DND-41 (cell line): ENCODE results near the gene ZNF652.

Source experiments
- ATAC-seq: fragments of 200-7000 bp; cut with Tn5 transposase; 3 replicates; pipeline ENCODE4 v1.9.1; 2021; ENCODE audit warnings: low read depth; ENCODE audit not compliant: insufficient read depth
- DNase-seq: peaks from one replicate; pipeline ENCODE4 v3.0.0-alpha.2; 2020
- H2AFZ ChIP-seq: 2 replicates; pipeline ENCODE4 v1.6.0; 2012; ENCODE audit warnings: low read depth, low read length
- H3K27ac ChIP-seq: 2 replicates; pipeline ENCODE4 v1.5.1; 2012; ENCODE audit warnings: low read length, inconsistent platforms
- H3K27me3 ChIP-seq: fragments of 200-600 bp; sonication (generic); 2 replicates; pipeline ENCODE4 v1.6.0; 2012; ENCODE audit warnings: low read length, mild to moderate bottlenecking, inconsistent platforms; ENCODE audit not compliant: insufficient read depth, poor library complexity
- H3K36me3 ChIP-seq: 2 replicates; pipeline ENCODE4 v1.5.1; 2012; ENCODE audit warnings: low read length, inconsistent platforms; ENCODE audit not compliant: insufficient read depth
- H3K4me1 ChIP-seq: 2 replicates; pipeline ENCODE4 v1.5.1; 2012; ENCODE audit warnings: mild to moderate bottlenecking, low read length; ENCODE audit not compliant: insufficient read depth
- H3K4me2 ChIP-seq: 2 replicates; pipeline ENCODE4 v1.6.0; 2012; ENCODE audit warnings: mild to moderate bottlenecking, moderate library complexity, low read length, inconsistent platforms; ENCODE audit not compliant: insufficient read depth
- H3K4me3 ChIP-seq, 2 experiments: fragments of 200-600 bp in 1 of 2; shearing (Covaris generic) in 1 of 2; 2 replicates each; pipeline ENCODE4 v1.5.1; 2012 to 2016; ENCODE audit warnings: inconsistent platforms in 2 of 2, low read length in 2 of 2, mild to moderate bottlenecking in 2 of 2, low read depth in 1 of 2, moderate library complexity in 1 of 2
- H3K79me2 ChIP-seq: 2 replicates; pipeline ENCODE4 v1.6.0; 2012; ENCODE audit warnings: low read length, inconsistent platforms; ENCODE audit not compliant: insufficient read depth
- H3K9ac ChIP-seq: 2 replicates; pipeline ENCODE4 v1.6.0; 2012; ENCODE audit warnings: low read depth, mild to moderate bottlenecking, inconsistent platforms, low read length, moderate library complexity
- H3K9me3 ChIP-seq: 2 replicates; pipeline ENCODE4 v1.5.1; 2012; ENCODE audit warnings: low read length, moderate library complexity, mild to moderate bottlenecking, inconsistent platforms; ENCODE audit not compliant: insufficient read depth, severe bottlenecking
- H4K20me1 ChIP-seq: 2 replicates; pipeline ENCODE4 v1.6.0; 2012; ENCODE audit warnings: low read length; ENCODE audit not compliant: insufficient read depth
- EZH2 ChIP-seq: IDR thresholded peaks from 3 replicates; pipeline ENCODE4 v1.6.1; 2012; ENCODE audit warnings: borderline replicate concordance, low read depth, mild to moderate bottlenecking, moderate library complexity, low read length, inconsistent platforms; ENCODE audit not compliant: severe bottlenecking
- TF ChIP-seq, protein P1 (sequence below): IDR thresholded peaks from 2 replicates; pipeline ENCODE4 v1.5.1; 2012; ENCODE audit warnings: borderline replicate concordance, low read length, moderate library complexity, mild to moderate bottlenecking; ENCODE audit not compliant: poor library complexity, severe bottlenecking; ENCODE audit errors: extremely low read depth

Gene ZNF652

GRCh38 chr17:49384951-49385350, 22.9 kb upstream of the ZNF652 start:
- no peaks in the 10 kb centered on the region for H3K4me1 ChIP-seq
- H3K9me3 ChIP-seq, result no peaks in the 10 kb centered on the region
- no peak overlapping the region for H3K27ac ChIP-seq
- H3K79me2 ChIP-seq, result no peaks in the 10 kb centered on the region
- H3K36me3 ChIP-seq, result no peaks in the 10 kb centered on the region
- no peak for TF ChIP-seq EZH2
- TF ChIP-seq, protein P1, sequence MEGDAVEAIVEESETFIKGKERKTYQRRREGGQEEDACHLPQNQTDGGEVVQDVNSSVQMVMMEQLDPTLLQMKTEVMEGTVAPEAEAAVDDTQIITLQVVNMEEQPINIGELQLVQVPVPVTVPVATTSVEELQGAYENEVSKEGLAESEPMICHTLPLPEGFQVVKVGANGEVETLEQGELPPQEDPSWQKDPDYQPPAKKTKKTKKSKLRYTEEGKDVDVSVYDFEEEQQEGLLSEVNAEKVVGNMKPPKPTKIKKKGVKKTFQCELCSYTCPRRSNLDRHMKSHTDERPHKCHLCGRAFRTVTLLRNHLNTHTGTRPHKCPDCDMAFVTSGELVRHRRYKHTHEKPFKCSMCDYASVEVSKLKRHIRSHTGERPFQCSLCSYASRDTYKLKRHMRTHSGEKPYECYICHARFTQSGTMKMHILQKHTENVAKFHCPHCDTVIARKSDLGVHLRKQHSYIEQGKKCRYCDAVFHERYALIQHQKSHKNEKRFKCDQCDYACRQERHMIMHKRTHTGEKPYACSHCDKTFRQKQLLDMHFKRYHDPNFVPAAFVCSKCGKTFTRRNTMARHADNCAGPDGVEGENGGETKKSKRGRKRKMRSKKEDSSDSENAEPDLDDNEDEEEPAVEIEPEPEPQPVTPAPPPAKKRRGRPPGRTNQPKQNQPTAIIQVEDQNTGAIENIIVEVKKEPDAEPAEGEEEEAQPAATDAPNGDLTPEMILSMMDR, result no peak
- H4K20me1 ChIP-seq, result 0 out of 2 replicates have a peak, but pooled peaks cover 4% of the 10 kb centered on the region
- no peak overlapping the region for H3K4me3 ChIP-seq
- H3K9ac ChIP-seq, result no peak overlapping the region
- ATAC-seq (no peak), DNase-seq (no peak)
- no peak overlapping the region for H3K4me2 ChIP-seq
- peaks cover 12% of the 10 kb centered on the region for H3K27me3 ChIP-seq
- H2AFZ ChIP-seq, result no peak overlapping the region

- H3K4me2 ChIP-seq, result no peak overlapping the region
- DNase-seq, result no peak
- no peak overlapping the region for H2AFZ ChIP-seq
- H3K27ac ChIP-seq, result no peak overlapping the region
- TF ChIP-seq, protein P1, result no peak
- no peak for TF ChIP-seq EZH2
- peaks cover 11% of the 10 kb centered on the region for H3K27me3 ChIP-seq
- 0 out of 2 replicates have a peak, but pooled peaks cover 4% of the 10 kb centered on the region for H4K20me1 ChIP-seq
- H3K9me3 ChIP-seq, result no peaks in the 10 kb centered on the region
- no peaks in the 10 kb centered on the region for H3K36me3 ChIP-seq
- no peaks in the 10 kb centered on the region for H3K79me2 ChIP-seq
- no peak overlapping the region for H3K9ac ChIP-seq
- no peaks in the 10 kb centered on the region for H3K4me1 ChIP-seq
- no peak for ATAC-seq
- no peak overlapping the region for H3K4me3 ChIP-seq
Observed at GRCh38 chr17:49383060-49383459, 21.0 kb upstream of the ZNF652 start.

DNA sequence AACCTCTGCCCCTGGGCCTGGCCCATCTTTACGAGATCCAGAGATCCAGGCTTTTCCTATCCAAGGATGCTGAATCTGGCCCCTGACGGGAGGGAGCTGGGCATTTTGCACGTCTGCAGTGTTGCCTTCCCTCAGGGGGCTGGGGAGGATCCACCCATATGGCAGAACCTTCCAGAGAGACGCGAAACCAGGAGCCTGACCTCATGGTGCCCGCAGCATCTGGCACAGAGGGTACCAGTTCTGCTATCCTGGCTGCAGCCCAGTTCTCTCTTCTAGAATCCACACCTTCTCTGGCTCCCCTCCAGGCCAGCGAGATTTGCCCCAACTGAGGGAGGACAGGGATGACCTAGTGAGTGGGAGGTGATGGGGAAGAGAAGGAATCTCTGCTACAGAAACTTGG, 20.5 kb upstream of the ZNF652 start:
- DNase-seq, result no peak
- Histone ChIP-seq H3K36me3 (no peaks in the 10 kb centered on the region), H3K4me1 (no peaks in the 10 kb centered on the region), H3K9ac (no peak overlapping the region), H3K27ac (no peak overlapping the region), H3K79me2 (no peaks in the 10 kb centered on the region), H3K4me3 (no peak overlapping the region), H4K20me1 (0 out of 2 replicates have a peak, but pooled peaks cover 4% of the 10 kb centered on the region), H2AFZ (no peak overlapping the region), H3K27me3 (peaks cover 6% of the 10 kb centered on the region), H3K4me2 (no peak overlapping the region), H3K9me3 (no peaks in the 10 kb centered on the region)
- ATAC-seq, result no peak
- TF ChIP-seq, protein P1, result no peak
- no peak for TF ChIP-seq EZH2

- H3K4me1 ChIP-seq, result no peaks in the 10 kb centered on the region
- no peak for TF ChIP-seq EZH2
- TF ChIP-seq, protein P1, result no peak
- H3K9ac ChIP-seq, result no peak overlapping the region
Observed at GRCh38 chr17:49381793-49382192, 19.7 kb upstream of the ZNF652 start.

More at GRCh38 chr17:49381793-49382192, 19.7 kb upstream of the ZNF652 start:
- Histone ChIP-seq H3K27me3 (no peaks in the 10 kb centered on the region), H3K4me3 (no peak overlapping the region), H3K79me2 (no peaks in the 10 kb centered on the region), H4K20me1 (0 out of 2 replicates have a peak, but pooled peaks cover 4% of the 10 kb centered on the region), H3K4me2 (no peak overlapping the region), H2AFZ (no peak overlapping the region), H3K36me3 (no peaks in the 10 kb centered on the region), H3K9me3 (no peaks in the 10 kb centered on the region), H3K27ac (no peak overlapping the region)
- DNase-seq (no peak), ATAC-seq (no peak)
